HG03039 (cell line): ENCODE data around the gene ARAP1.

Experiments
- ATAC-seq: cut with Tn5 transposase; IDR thresholded peaks from one replicate; pipeline ENCODE4 v1.9.1; 2021; ENCODE audit warnings: mild to moderate bottlenecking, moderate library complexity; ENCODE audit not compliant: unreplicated experiment

The ARAP1 gene

GRCh38 chr11:72642043-72642883, 109.9 kb downstream of the ARAP1 start:
- ATAC-seq = no peak

GRCh38 chr11:72641522-72642042, 110.6 kb downstream of the ARAP1 start:
- no peak for ATAC-seq

- ATAC-seq = no peak
Observed at GRCh38 chr11:72639502-72640375, 112.5 kb downstream of the ARAP1 start.

- no peak for ATAC-seq
Observed at GRCh38 chr11:72637926-72638325, 114.3 kb downstream of the ARAP1 start.

GRCh38 chr11:72637198-72637597, 115.0 kb downstream of the ARAP1 start:
- no peak for ATAC-seq

GRCh38 chr11:72636376-72636775, 115.8 kb downstream of the ARAP1 start:
- no peak for ATAC-seq

- ATAC-seq = no peak
Observed at GRCh38 chr11:72635933-72636332, 116.3 kb downstream of the ARAP1 start.

- ATAC-seq = no peak
Observed at GRCh38 chr11:72635309-72635915, 116.8 kb downstream of the ARAP1 start.
